Cerebellar nuclear complex (tissue), 1 donor: ENCODE results near the gene STK24.
A peak's percentile ranks its signal among the peaks of the same experiment; 100 is the strongest.
"Not testable (repeated sequence)": the region's sequence is repeated elsewhere in the genome, so short reads cannot be mapped to it uniquely, and the experiment has no call there.

ENCODE experiments used
- DNase-seq, 2 experiments: peaks; one replicate each; lab custom pipeline; 2025; lab: John Stamatoyannopoulos, UW

STK24 gene

DNA sequence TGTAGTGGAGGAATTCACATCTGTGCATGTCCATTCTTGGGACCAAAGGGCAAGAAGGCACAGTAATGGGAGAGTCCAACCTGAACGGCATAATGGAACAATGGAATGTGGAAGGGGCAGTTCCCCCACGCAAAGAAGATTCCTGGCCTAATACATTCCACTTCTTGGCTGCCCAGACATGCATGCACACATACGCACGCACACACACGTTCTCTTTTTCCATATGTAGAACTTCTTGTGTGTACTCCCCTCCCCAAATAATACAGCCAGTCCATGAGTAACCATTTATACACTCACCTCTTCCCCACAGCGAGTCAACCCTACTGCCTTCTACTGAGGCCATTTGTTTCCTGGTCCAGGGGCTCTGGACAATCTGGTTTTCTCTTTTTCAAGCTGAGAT lies 6.0 kb upstream of the STK24 start:
- DNase-seq: no peak

DNA sequence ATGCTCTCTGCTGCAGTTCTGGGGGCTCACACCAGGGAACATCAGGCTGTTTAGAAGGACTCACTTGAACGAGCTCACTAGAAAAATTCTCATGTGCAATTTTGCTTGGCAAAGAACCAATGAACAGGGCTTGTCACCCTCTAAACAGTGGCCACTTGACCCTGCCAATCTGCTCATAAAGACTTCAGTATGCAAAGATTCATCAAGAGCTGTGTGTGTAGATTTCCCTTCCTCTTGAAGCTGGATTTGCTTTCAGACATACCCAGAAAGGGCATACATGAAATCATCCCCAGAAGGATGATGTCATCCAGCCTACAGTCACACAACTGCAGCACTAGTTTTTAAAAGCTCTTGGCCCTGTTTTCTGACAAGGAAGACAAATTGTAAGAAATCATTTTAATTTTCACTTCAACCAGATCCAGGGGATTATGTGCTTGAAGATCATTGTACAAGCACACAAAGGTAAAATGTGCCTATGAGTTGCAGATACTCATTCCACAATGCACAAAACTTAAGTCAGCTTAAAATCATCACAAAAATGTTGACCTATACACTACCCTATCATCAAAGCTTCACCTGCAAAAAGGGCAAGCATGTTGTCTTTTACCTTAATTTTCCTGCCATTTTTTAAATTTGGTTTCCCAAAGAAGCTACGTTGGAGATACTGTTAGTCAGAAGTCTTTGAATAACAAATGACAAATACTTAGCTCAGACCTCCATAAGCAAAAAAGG lies 5.2 kb upstream of the STK24 start:
- DNase-seq: no peak

DNA sequence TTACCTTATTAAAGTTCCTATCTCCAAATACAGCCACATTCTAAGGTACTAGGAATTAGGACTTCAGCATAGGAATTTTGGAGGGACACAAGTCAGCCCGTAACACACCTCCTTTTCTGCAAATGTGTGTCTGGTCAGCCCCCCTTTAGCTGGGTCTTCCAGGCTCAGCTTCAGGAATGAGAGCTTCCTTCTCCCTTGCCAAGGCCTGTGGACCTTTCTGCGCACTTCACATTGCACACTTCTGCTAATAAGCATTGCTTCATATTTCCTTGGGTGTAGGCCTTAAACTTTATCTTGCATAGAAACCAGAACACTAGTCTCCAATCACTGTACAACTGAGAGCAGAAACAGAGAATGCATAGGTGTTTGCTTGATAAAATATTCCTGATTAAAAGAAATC lies 4.5 kb upstream of the STK24 start:
- no peak for DNase-seq

DNA sequence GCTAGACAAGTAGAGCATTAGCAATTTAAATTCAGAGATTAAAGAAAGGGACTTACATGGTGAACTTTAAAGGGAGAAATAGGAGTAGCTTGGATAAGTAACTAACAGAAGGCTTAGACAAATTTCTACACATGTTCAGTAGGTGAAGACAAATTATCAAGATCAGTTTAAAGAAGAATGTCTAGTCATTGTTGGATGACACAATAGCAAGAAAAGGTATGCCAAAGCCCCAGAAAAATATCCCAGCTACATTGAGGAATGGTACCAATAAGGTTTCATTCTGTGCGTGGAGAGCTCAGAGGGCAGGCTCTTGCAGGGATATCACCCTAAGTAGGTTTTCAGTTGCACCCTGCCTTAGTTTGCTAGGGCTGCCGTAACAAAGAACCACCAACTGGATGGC lies 3.5 kb upstream of the STK24 start:
- DNase-seq: no peak

DNA sequence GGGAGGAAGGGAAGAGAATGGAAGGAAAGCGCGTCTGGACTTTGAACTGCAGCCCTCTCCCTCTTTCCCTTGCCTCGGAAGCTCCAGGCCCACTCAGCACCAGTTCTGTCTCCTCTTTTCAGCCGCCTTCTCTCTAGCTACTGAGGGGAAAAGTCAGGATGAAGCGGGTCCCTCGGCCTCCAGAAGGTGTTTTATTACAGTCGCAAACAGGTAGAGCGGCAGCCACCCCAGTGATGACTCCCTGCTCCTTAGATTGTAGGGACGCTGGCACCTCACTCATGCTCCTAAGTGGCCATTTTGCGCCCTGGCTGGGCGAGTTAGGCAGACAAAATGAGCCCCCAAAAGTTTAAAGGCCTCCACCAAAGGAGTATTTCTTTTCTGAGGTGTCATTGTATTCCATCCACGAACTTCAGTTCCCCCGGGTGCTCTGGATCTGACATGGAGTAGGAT lies 954 bp upstream of the STK24 start:
- no peak for DNase-seq

DNA sequence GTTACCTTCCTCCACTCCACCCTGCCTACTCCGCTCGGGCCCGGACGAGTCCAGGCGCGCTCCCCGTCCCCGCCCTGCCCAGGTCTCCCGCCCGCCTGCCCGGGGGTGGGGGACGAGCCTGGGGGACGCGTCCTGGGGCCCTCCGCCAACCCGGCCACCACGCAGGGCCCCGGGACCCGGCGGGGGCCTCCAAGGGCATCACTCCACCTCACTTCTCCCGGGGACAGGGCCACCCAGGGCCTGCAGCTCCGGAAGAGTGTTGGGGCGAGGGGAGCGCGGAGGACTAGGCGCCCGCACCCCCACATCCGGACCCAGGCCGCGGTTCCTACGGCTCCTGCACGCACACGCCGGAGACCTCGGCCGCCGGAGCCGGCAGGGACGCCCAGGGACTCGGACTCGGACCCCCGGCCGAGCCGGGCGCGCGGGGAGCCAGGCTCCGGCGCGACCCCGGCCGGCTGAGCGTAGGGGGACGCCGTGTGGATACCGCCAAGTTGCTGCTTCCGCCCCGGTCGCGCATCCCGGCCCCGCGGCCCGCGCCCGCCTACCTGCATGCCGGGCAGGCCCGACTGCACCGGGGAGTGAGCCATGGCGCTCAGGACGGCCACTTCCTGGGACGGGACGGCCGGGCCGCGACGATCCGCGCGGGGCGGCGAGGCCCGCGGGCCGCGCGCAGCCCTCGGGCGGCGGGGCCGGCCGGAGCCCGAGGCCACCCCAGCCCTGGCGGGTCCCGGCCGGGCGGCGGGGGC lies 534 bp downstream of the STK24 start:
- peak in 1 of 2 experiments; percentile 5 for DNase-seq

DNA sequence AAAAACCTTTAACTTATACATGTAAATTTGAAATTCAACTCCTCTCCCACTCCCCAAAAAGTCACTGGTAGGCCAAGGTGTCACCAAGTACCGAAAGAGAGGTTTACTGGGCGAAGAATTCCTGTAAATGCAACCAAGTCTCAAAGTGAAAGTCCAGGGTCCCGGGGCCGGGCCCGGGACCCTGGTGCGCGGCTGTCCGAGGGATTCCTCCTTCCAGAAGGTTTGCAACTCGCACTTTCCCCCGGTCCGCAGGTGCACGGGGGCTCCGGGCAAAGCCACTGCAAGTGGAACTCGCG lies 1.1 kb downstream of the STK24 start:
- no peak for DNase-seq

DNA sequence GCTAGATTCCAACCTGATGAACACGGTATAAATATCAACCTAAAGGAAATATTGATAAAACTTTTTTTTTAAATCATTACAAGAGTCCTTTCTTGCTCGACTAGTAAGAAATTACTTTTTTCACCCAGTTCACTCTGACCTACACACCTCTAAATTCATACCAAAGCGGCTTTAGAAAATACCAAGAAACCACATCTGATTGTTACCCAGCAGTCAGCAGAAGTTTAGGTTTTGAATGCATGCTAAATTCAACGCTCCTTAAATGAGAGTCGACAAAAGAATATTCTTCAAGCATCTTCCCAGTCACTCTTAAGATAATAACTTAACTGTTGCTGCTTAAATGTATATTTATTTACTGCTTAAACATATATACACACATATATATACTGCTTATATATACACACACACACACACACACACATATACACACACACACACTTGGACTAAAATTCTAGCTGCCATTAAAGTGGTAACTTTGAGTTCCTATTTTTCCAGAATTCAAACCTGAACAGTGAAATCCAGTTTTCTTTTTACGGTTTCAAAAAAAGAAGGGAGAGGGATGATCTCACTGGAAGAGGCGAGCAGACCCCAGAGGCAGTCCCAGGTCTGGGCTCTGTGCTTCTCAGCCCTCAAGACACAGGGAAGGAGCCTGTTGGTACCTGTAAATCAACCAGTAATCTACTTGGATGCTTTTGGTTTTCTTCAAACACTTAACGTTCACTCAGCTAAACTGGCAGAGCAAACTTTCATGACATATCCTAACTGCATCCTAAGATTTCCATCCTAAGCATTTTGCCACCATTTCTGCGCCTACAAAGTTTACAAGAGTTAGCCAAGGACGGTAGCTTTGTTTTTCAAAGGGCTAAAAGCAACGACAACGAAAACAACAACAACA lies 1.7 kb downstream of the STK24 start:
- DNase-seq: no peak

DNA sequence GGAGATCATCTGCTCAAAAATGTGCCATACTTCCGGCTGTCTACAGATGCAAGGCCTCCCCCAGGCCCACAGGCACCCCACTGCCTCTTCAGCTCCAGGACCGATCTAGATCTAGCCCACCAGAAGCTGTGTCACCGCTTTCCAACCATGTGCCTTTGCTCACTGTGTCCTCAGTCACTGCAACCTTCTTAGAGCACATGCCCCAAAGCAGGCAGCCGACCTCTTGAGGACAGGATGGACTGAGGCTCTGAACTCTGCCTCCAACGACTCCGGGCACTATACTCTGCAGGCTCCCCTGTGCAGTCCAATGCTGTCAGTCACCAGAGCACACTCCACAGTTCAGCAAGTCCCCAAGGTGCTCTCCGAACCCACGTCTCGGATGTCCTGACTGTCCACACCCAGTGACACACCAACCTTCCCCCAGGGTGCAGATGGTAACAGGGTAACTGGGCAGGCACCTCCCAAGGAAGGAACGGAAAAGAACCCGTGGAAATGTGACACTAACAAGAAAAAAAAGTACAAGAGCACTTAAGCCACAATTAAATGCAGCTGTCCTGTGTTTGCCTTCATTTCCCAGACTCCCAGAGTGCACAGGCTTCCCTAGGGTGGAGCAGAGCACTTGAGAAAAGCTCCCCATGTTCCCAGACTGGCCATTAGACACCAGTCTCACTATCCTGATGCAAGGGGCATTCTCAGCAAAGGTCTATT lies 4.8 kb downstream of the STK24 start:
- no peak for DNase-seq

DNA sequence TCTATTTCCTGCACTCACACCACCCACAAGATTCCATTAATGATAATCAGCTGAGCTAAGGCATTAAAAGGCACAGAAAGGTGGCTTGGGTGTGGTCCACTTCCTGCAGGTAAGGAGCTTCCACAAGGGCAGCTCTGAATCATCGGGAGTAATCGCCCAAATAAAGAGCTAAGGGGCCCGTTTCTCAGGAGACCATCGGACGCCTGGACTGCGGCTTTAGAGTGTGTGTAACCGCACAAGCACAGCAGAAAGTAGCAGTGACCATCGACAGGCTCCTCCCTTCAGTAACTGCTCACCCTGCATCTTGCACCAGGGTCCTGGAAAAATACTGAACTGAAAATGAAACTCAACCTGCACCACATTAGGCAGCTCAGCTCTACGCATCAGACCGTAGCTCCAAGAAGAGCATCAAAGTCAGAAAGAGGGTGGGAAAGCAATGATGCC lies 6.0 kb downstream of the STK24 start:
- DNase-seq: no peak

DNA sequence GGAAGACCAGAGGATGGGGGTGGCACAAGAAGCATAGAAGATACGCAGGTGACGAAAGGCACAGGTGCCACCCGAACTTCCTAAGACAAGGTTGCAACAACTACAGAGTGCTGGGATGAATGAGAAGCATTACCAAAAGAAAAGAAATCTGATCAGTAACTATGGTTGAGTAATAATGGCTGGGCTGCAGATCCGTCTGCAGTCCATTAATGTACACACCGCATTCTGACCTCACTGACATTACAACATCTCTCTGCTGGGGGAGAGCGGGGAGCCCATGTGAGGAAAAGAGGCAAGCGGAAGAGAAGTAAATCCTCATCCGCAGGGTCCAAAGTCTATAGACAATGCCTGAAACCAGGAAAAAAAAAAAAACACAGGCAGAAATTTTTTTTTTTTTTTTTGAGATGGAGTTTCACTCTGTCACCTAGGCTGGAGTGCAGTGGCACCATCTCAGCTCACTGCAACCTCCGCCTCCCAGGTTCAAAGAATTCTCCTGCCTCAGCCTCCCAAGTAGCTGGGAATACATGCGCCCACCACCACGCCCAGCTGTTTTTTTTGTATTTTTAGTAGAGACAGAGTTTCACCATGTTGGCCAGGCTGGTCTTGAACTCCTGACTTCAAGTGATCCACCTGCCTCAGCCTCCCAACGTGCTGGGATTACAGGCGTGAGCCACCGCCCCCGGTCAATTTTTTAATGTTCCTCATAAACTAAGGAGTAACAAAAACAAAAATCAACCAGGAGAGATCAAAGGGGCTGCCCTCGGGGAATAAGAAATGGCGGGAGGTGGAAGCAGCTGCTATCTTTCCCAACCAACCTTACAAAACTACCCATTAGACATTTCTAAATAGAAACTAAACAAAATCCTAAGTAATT lies 7.2 kb downstream of the STK24 start:
- not testable (repeated sequence) for DNase-seq

DNA sequence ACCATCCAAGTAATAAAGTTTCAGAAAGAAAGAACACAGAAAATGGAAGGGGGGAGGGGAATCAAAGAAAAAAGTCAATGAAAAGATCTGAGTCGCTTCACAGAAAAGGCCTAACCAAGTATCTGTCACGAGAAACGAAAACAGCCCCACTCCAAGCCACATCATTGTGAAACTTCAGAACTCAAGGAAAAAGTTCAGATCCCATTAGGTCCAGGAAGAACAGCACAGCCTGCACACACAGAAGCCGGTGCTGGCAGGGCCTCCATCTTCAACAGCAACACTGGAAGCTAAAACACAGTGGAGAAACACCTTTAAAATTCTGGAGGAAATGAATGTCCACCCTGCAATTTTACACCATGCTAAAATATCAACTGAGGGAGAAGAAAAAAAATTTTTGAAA lies 8.0 kb downstream of the STK24 start:
- no peak for DNase-seq

DNA sequence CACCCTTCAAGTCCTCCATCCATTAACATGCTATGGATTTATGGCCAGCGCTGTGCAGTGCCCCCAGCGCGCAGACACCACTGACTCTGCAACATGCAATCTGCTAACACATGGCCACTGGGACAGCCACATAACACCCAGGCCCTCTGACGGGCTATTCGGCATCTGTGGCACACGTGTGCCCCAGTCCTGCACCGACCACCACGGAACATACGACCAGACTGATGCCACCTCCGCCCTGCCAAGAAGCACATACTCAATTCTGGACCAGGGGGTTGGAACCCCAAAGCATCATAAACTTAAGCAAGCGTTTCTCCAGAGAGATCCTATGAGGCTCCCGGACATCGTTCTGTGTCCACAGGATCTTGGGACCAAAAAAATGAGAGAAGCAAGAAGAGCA lies 9.8 kb downstream of the STK24 start:
- no peak for DNase-seq

DNA sequence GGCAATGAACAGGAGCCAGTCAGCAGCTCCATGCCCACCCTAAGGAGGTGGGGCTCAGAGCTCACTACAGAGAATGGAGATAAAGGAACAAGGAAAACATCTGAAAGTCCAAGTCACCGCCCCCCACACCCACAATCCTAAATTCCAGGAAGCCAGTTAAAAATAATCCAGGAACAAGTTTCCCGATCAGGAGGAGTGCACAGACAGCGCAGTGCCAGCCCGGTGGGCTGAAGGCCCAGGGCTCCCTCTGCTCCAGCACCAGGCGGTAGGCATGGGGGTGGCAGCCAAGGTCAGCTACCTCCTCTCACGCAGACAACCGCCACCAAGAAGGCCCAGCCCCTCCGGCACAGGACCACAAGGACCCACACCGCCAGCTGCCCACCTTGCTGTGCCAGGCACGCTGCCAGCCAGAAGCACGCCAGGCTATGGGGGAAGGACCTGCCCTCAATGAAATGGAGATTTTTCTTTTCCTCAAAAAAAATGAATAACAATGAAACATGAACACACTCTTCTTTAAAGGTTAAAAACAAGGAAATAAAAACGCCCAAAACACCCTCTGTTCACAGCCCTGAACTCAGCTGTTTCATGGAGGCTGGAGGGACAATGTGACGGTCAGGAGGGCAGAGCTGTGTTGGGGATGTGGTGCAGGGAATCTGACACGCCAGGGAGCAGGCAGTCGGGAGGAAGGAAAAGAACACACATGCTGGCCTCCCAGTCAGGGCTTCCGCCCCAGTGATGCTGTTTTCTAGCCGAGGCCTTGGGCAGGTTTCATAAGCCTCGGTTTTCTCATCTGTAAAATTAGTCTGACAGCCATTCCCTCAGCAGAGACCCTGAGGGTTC lies 11.0 kb downstream of the STK24 start:
- peak in 1 of 2 experiments; percentile 14 for DNase-seq

DNA sequence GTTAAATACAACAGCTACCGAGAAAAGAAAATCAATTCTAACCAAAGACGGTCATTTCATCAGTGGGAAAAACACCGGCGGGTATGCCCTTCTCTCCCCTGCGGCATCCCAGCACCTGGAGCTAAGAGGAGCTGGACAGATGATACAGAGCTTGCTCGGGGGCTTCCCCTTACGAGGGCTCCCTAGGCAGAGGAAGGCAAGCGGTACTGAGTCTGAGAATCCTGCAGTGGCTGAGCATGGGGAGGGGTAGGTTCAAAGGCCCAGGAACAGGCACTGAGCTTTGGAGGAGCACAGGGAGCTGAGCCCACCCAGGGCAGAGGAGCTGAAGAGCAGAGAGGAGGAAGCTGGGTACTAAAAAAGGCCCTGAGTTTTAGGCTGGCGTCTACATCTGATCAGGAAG lies 12.7 kb downstream of the STK24 start:
- no peak for DNase-seq

DNA sequence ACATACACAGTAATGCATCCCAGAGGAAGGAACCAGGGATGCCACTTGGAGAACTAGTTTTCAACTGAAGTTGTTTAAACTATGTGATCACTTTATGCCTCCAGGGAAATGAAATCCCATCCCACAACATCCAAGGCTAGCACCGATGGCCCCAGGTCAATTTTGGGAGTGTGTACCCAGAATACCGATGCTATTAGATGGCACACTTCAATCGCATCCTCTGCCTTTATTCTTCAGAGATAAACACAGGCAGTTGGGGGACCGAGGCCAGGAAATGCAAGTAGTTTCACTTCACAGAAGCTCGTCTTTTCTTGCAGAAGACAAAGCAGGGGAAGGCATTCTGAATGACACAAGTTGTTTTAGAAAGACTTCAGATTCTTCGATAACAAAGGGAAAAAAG lies 13.8 kb downstream of the STK24 start:
- no peak for DNase-seq

DNA sequence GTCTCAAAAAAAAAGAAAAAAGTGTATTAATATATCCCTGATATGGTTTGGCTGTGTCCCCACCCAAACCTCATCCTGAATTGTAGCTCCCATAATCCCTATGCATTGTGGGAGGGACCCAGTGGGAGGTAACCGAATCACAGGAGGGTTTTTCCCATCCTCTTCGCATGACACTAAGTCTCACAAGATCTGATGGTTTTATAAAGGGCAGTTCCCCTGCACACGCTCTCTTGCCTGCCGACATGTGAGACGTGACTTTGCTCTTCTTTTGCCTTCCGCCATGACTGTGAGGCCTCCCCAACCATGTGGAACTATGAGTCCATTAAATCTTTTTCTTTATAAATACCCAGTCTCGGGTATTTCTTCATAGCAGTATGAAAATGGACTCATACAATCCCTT lies 17.7 kb downstream of the STK24 start:
- no peak for DNase-seq

DNA sequence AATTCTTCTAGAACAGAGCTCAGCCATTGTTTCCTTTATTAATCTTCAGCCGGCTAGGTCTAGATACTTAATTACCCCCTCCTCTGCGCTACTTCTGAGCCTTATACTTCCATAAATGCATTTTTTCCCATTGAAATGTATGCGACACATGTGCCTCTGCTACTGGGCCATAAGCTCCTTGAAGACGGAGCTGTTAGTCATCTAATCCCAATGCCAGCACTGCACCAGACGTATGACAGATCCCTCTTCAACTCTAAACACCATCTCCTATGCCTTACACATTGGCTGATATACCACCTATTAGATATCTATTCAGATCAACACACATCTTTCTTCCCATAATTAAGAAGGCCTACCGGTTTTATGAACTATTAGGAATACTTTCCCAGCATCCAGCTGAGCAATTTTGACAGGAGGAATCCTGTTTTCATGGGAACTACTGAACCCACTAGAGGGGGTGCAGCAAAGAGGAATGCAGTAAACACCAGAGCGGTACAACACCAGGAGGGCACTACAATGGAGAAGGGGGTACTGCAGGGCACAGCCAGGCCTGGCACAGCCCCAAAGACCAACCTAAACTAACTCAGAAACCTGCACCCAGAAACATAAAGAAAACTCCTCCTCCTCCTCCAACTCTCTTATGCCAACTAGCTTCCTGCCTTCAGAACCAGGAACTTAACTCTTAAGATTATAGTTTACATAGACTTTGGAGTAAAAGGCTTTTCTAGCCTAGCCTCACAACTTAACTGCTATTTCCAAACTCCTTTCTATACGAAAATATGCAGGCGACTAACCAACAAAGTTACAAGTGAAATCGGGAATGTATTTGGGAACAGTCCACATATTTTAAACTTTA lies 18.7 kb downstream of the STK24 start:
- no peak for DNase-seq

DNA sequence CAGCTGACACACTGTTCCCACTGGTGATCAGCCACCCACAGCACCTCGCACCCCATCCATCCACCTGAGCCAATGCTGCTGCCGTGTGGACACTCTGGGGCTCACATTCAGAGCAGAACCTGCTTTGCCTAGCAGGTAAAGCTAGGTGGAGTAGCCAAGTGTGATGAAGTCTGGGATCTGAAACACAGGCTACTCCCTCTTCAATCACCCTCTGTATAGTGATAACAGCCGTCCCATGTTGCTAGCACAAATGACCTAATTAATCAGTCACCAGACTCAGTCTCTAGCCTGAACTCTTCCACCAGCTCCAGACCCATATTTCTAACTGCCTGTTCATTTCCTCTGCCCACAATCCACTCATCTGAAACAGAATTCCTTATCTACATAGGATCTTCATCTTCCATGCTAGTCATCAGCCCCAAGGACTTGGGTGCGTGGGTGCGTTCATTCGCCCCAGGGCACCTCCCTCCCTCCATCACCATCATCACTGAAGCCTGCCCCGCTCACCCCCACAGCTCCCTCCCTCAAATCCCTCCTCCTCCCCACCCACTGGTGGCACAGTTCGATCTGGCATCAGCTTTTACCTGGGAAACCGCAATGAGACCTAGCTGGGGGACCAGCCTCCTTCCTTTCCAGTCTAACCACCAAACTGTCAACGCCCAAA lies 19.8 kb downstream of the STK24 start:
- no peak for DNase-seq
